Measurements from ENCODE around the gene REEP6. TPM values are rescaled to one million over a fixed set of nuclear protein-coding genes. Genes with fewer than 3 reads are reported as not detected.

Gene REEP6
- total and polyA plus RNA-seq, 7 donors = 0.23 to 2.0 (median 1.3) TPM

- TF ChIP-seq, protein P1, sequence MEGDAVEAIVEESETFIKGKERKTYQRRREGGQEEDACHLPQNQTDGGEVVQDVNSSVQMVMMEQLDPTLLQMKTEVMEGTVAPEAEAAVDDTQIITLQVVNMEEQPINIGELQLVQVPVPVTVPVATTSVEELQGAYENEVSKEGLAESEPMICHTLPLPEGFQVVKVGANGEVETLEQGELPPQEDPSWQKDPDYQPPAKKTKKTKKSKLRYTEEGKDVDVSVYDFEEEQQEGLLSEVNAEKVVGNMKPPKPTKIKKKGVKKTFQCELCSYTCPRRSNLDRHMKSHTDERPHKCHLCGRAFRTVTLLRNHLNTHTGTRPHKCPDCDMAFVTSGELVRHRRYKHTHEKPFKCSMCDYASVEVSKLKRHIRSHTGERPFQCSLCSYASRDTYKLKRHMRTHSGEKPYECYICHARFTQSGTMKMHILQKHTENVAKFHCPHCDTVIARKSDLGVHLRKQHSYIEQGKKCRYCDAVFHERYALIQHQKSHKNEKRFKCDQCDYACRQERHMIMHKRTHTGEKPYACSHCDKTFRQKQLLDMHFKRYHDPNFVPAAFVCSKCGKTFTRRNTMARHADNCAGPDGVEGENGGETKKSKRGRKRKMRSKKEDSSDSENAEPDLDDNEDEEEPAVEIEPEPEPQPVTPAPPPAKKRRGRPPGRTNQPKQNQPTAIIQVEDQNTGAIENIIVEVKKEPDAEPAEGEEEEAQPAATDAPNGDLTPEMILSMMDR (IDR thresholded peaks at IDR 0.05) = no peak
- H3K4me3 ChIP-seq = peak overlapping the region; percentile 64
- H3K36me3 ChIP-seq (ENCODE audit: insufficient read depth in 1 of 2, low read depth in 1 of 2) = peaks cover 0 to 7% of the 10 kb centered on the region in 2 donors
- ATAC-seq = peak in 1 of 4 donors; percentile 1
- H3K9me3 ChIP-seq = no peaks in the 10 kb centered on the region
- no peak for DNase-seq
- peak overlapping the region; percentile 88 for H3K27ac ChIP-seq
- H3K27me3 ChIP-seq (ENCODE audit: insufficient read depth in 3 of 3, low read length in 2 of 3) = peaks cover 0 to 10% (median 2%) of the 10 kb centered on the region in 3 donors
- 52 to 65% (median 61%) methylated on average over 22 to 23 of the region's 23 CpGs for WGBS, 3 donors
- intact Hi-C loops (cut with DNase I) = no loop called here
- peaks cover 23% of the 10 kb centered on the region for H3K4me1 ChIP-seq
Measured at GRCh38 chr19:1507192-1507660, 16.2 kb downstream of the REEP6 start.

- ATAC-seq = peak; percentile 88 to 92 (median 91)
- intact Hi-C loops (cut with DNase I) = loop anchor here in 1 of 2 donors (2.0 kb wide), 1 partner anchor 17 kb away; the partner anchor contains the start of genes PCSK4 and REEP6
Measured at GRCh38 chr19:1507763-1508506, 17.0 kb downstream of the REEP6 start.

GRCh38 chr19:1508507-1508856, 17.5 kb downstream of the REEP6 start:
- peak overlapping the region; percentile 64 for H3K4me3 ChIP-seq
- intact Hi-C loops (cut with DNase I) = loop anchor here in 1 of 2 donors (2.0 kb wide), 1 partner anchor 18 kb away; the partner anchor contains the start of genes PCSK4 and REEP6
- peak overlapping the region; percentile 88 for H3K27ac ChIP-seq
- H3K4me1 ChIP-seq = peaks cover 14% of the 10 kb centered on the region
- TF ChIP-seq, protein P1 (IDR thresholded peaks at IDR 0.05) = no peak
- no peaks in the 10 kb centered on the region for H3K9me3 ChIP-seq
- ATAC-seq = no peak
- no peak for DNase-seq
- 35 to 38% (median 37%) methylated on average over 11 to 12 of the region's 12 CpGs for WGBS, 3 donors
- H3K27me3 ChIP-seq (ENCODE audit: insufficient read depth in 3 of 3, low read length in 2 of 3) = peaks cover 0 to 3% (median 0%) of the 10 kb centered on the region in 3 donors
- peaks cover 0 to 7% of the 10 kb centered on the region in 2 donors for H3K36me3 ChIP-seq (ENCODE audit: insufficient read depth in 1 of 2, low read depth in 1 of 2)

More at GRCh38 chr19:1507763-1508506, 17.0 kb downstream of the REEP6 start:
- peaks cover 0 to 4% (median 3%) of the 10 kb centered on the region in 3 donors for H3K27me3 ChIP-seq (ENCODE audit: insufficient read depth in 3 of 3, low read length in 2 of 3)
- peak; percentile 91 to 94 for DNase-seq
- H3K4me1 ChIP-seq = peaks cover 20% of the 10 kb centered on the region
- H3K36me3 ChIP-seq (ENCODE audit: insufficient read depth in 1 of 2, low read depth in 1 of 2) = peaks cover 0 to 7% of the 10 kb centered on the region in 2 donors
- H3K4me3 ChIP-seq = peak overlapping the region; percentile 64
- no peaks in the 10 kb centered on the region for H3K9me3 ChIP-seq
- peak overlapping the region; percentile 88 for H3K27ac ChIP-seq
- TF ChIP-seq, protein P1 (IDR thresholded peaks at IDR 0.05) = no peak
- 1% methylated on average over 41 to 46 of the region's 46 CpGs for WGBS, 3 donors

DNA sequence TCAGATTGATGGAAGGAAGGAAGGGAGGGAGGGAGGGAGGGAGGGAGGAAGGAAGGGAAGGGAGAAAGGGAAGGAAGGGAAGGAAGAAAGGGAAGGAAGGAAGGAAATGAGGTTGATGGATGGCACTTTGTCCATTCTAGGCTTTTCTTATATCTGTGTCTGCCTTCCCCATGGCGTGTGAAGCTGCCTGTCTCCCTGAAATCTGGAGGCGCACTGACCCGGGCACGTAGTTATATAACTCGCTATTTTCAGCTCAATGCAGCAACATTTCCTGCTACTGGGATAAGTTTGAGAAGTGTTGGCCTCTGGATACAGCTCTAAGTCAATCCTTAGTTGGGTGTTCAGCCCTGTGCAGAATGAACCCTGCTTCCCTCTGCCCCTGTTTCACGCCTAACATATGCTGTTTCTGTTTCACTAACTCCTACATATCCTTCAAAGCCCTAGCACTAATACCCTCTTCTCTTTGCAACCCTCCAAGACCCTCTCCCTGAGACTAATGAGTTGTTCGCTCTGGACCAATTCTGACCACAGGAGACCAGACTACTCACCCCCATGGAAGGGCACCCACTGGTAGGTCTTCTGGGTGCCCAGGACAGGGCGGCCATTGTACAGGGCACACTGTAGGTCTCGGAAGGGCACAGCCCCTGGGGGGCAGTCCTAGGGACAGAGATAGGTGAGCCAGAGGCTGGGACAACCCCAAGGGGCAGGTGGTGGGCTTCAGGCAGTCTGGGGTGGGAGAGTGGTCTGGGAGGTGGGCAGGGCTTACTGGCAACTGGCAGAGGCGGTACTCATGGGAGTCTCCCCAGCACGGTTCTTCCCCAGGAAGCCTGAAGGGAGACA, 18.8 kb downstream of the REEP6 start:
- Histone ChIP-seq H3K27me3 (ENCODE audit: insufficient read depth in 3 of 3, low read length in 2 of 3) (peaks cover 0 to 3% (median 0%) of the 10 kb centered on the region in 3 donors), H3K27ac (peak overlapping the region; percentile 41), H3K4me3 (no peak overlapping the region), H3K36me3 (ENCODE audit: insufficient read depth in 1 of 2, low read depth in 1 of 2) (peaks cover 0 to 7% of the 10 kb centered on the region in 2 donors), H3K9me3 (no peaks in the 10 kb centered on the region), H3K4me1 (peaks cover 11% of the 10 kb centered on the region)
- DNase-seq (no peak), ATAC-seq (no peak)
- intact Hi-C loops (cut with DNase I) = loop anchor here in 1 of 2 donors (2.0 to 5.0 kb wide), 2 partner anchors 19 to 228 kb away; partner anchors contain the start of genes PCSK4 and REEP6
- TF ChIP-seq, protein P1 (IDR thresholded peaks at IDR 0.05) = no peak
- WGBS, 3 donors = 57 to 63% (median 58%) methylated on average over 9 to 11 of the region's 11 CpGs

All from psoas muscle (tissue), 8 donors.